Sigmoid colon (tissue), 7 donors: ENCODE data around the gene SEC14L3. TPM values are rescaled to one million over a fixed set of nuclear protein-coding genes. Genes with fewer than 3 reads are reported as not detected.

ENCODE experiments used
- DNase-seq: peaks from one replicate; pipeline ENCODE4 v3.0.0-alpha.2; 2019
- H3K27ac ChIP-seq, 4 donors: fragments of 200-600 bp; sonication (generic); one replicate each; pipeline ENCODE4 v1.5.1; 2016 to 2019; ENCODE audit warnings: mild to moderate bottlenecking in 1 of 4
- H3K27me3 ChIP-seq, 3 donors: fragments of 200-600 bp; sonication (generic); one replicate each; pipeline ENCODE4 v1.5.1; 2019; ENCODE audit warnings: mild to moderate bottlenecking in 1 of 3
- H3K36me3 ChIP-seq, 4 donors: fragments of 200-600 bp; sonication (generic); one replicate each; pipeline ENCODE4 v1.5.1; 2016 to 2019
- H3K4me1 ChIP-seq, 4 donors: fragments of 200-600 bp; sonication (generic); one replicate each; pipeline ENCODE4 v1.5.1; 2017 to 2019
- H3K4me3 ChIP-seq, 4 donors: fragments of 200-600 bp; sonication (generic); one replicate each; pipeline ENCODE4 v1.5.1; 2017 to 2019; ENCODE audit warnings: mild to moderate bottlenecking in 2 of 4, moderate library complexity in 1 of 4
- H3K9me3 ChIP-seq, 4 donors: fragments of 200-600 bp in 3 of 4; sonication (generic) in 3 of 4; one replicate each; pipeline versions ENCODE4 v1.5.1 to v1.6.1; 2013 to 2019
- CTCF ChIP-seq, 4 experiments: fragments of 450-650 bp in 3 of 4; fragments of 200-600 bp in 1 of 4; IDR thresholded peaks; one replicate each; pipeline ENCODE4 v1.5.1; 2016 to 2019; ENCODE audit warnings: antibody characterized with exemption in 4 of 4, mild to moderate bottlenecking in 3 of 4, moderate library complexity in 2 of 4
- EP300 ChIP-seq, 4 donors: sonication (generic); formaldehyde crosslinking; IDR thresholded peaks; one replicate each; pipeline ENCODE4 v1.6.1; 2017; ENCODE audit warnings: antibody characterized with exemption in 4 of 4
- POLR2A ChIP-seq, 2 donors: fragments of 450-650 bp; IDR thresholded peaks; one replicate each; pipeline ENCODE4 v1.6.1; 2016; ENCODE audit warnings: antibody characterized with exemption in 2 of 2, mild to moderate bottlenecking in 2 of 2, moderate library complexity in 2 of 2
- POLR2AphosphoS5 ChIP-seq, 4 donors: sonication (generic); formaldehyde crosslinking; IDR thresholded peaks; one replicate each; pipeline ENCODE4 v1.6.1; 2017; ENCODE audit warnings: antibody characterized with exemption in 4 of 4
- WGBS, 2 donors: extraction: QIAGEN DNeasy Blood & Tissue Kit; methylation state at CpG; one replicate each; pipeline ENCODE4 v1.1.7; 2013; 5-methylcytosine and 5-hydroxymethylcytosine counted together
- intact Hi-C: fragments of 100-400 bp; cut with DNase I; formaldehyde crosslinking; loops from one replicate; pipeline ENCODE4 v1.15.1; 2023
- polyA plus RNA-seq, 3 donors: library from polyadenylated mRNA; stranded (reverse); fragments of 200-250 nt; gene quantifications; one replicate each; pipeline ENCODE4 v1.2.3, GENCODE V29; 2013
- small RNA-seq, 3 donors: library from RNA; depleted of rRNA; stranded (forward); fragments of <200 nt; gene quantifications; one replicate each; pipeline ENCODE3, GENCODE V24; 2016
- total RNA-seq, 4 donors: library from RNA; depleted of rRNA; stranded (reverse); fragments of >200 nt; gene quantifications; one replicate each; pipeline ENCODE4 v1.1.0, GENCODE V29; 2016
- donor health status: healthy with polysubstance abuse.
- donor health status: Bipolar disorder and iron deficiency.
- donor health status: healthy.

The SEC14L3 gene
- total and polyA plus RNA-seq, 7 donors: 0.23 TPM; not detected in 6

GRCh38 chr22:30413001-30413400 is 58.8 kb downstream of the SEC14L3 start:
- no peak for TF ChIP-seq EP300 (IDR thresholded peaks at IDR 0.05)
- no peak for TF ChIP-seq CTCF (IDR thresholded peaks at IDR 0.05)
- TF ChIP-seq POLR2A (IDR thresholded peaks at IDR 0.05): no peak
- no peak for TF ChIP-seq POLR2AphosphoS5 (IDR thresholded peaks at IDR 0.05)
- 93 to 95% methylated on average over 4 of the region's 4 CpGs for WGBS, 2 donors
- DNase-seq: no peak
- H3K4me3 ChIP-seq: no peak overlapping the region
- H3K36me3 ChIP-seq: peaks cover 2 to 84% (median 23%) of the 10 kb centered on the region in 4 donors
- intact Hi-C loops: no loop called here
- H3K4me1 ChIP-seq: no peaks in the 10 kb centered on the region
- H3K9me3 ChIP-seq: no peaks in the 10 kb centered on the region
- H3K27me3 ChIP-seq: no peaks in the 10 kb centered on the region
- H3K27ac ChIP-seq: no peak overlapping the region

GRCh38 chr22:30411780-30412179 is 60.0 kb downstream of the SEC14L3 start:
- intact Hi-C loops: no loop called here
- peaks cover 0 to 84% (median 20%) of the 10 kb centered on the region in 4 donors for H3K36me3 ChIP-seq
- no peak for TF ChIP-seq CTCF (IDR thresholded peaks at IDR 0.05)
- no peak for TF ChIP-seq POLR2AphosphoS5 (IDR thresholded peaks at IDR 0.05)
- TF ChIP-seq POLR2A (IDR thresholded peaks at IDR 0.05): no peak
- TF ChIP-seq EP300 (IDR thresholded peaks at IDR 0.05): no peak
- 47 to 76% methylated on average over 3 of the region's 3 CpGs for WGBS, 2 donors
- no peak overlapping the region for H3K4me3 ChIP-seq
- no peak overlapping the region for H3K27ac ChIP-seq
- no peaks in the 10 kb centered on the region for H3K27me3 ChIP-seq
- DNase-seq: no peak
- H3K9me3 ChIP-seq: no peaks in the 10 kb centered on the region
- no peaks in the 10 kb centered on the region for H3K4me1 ChIP-seq

Small RNA genes lying within 50 kb of the gene (small RNA-seq; reads per million reads assigned to genes)
- 0 reads per million in 3 donors for gene AC004832.3
- gene RNU6-564P: 0 reads per million in 3 donors

Other genes starting within 250 kb of the SEC14L3 start
- 1 to 10 TPM in 1 of 4 donors, under 1 TPM in 3; 0.28 to 5.8 (median 0.34) TPM for gene LIF, start 225.3 kb downstream of the SEC14L3 start, total RNA-seq
- 10 to 100 TPM in 1 of 3 donors, 1 to 10 TPM in 2; 1.6 to 10.3 (median 1.8) TPM for gene LIF, start 225.3 kb downstream of the SEC14L3 start, polyA plus RNA-seq
- gene OSM, start 205.2 kb downstream of the SEC14L3 start, total RNA-seq: 10 to 100 TPM in 1 of 4 donors, 1 to 10 TPM in 1, under 1 TPM in 2; 0.71 to 12.8 (median 3.5) TPM
- gene OSM, start 205.2 kb downstream of the SEC14L3 start, polyA plus RNA-seq: 1 to 10 TPM in 2 of 3 donors, under 1 TPM in 1; 0.60 to 9.9 (median 1.5) TPM
- 10 to 100 TPM in 2 of 4 donors, 1 to 10 TPM in 2; 5.3 to 15.0 (median 10.8) TPM for gene CASTOR1, start 182.5 kb downstream of the SEC14L3 start, total RNA-seq
- gene CASTOR1, start 182.5 kb downstream of the SEC14L3 start, polyA plus RNA-seq: 1 to 10 TPM in 2 of 3 donors, not detected in 1; 6.4 to 8.4 TPM
- gene TBC1D10A, start 145.1 kb downstream of the SEC14L3 start, total RNA-seq: 10 to 100 TPM; 12.5 to 31.0 (median 26.8) TPM
- 10 to 100 TPM; 28.8 to 35.4 (median 29.1) TPM for gene TBC1D10A, start 145.1 kb downstream of the SEC14L3 start, polyA plus RNA-seq
- 10 to 100 TPM; 24.2 to 61.5 (median 33.5) TPM for gene SF3A1, start 115.1 kb downstream of the SEC14L3 start, total RNA-seq
- 10 to 100 TPM; 17.4 to 41.2 (median 21.3) TPM for gene SF3A1, start 115.1 kb downstream of the SEC14L3 start, polyA plus RNA-seq
- gene CCDC157, start 115.0 kb downstream of the SEC14L3 start, total RNA-seq: 1 to 10 TPM in 3 of 4 donors, under 1 TPM in 1; 0.83 to 2.0 (median 1.7) TPM
- 1 to 10 TPM; 1.2 to 1.8 (median 1.6) TPM for gene CCDC157, start 115.0 kb downstream of the SEC14L3 start, polyA plus RNA-seq
- gene RNF215, start 84.6 kb downstream of the SEC14L3 start, total RNA-seq: 10 to 100 TPM; 12.2 to 21.6 (median 13.0) TPM
- gene RNF215, start 84.6 kb downstream of the SEC14L3 start, polyA plus RNA-seq: 1 to 10 TPM in 2 of 3 donors, under 1 TPM in 1; 0.92 to 7.1 (median 1.8) TPM
- 10 to 100 TPM in 2 of 4 donors, 1 to 10 TPM in 2; 4.7 to 12.1 (median 7.8) TPM for gene SEC14L2, start 75.0 kb downstream of the SEC14L3 start, total RNA-seq
- 1 to 10 TPM; 2.4 to 6.3 (median 5.5) TPM for gene SEC14L2, start 75.0 kb downstream of the SEC14L3 start, polyA plus RNA-seq
- gene MTFP1, start 46.2 kb downstream of the SEC14L3 start, total RNA-seq: 1 to 10 TPM; 2.9 to 7.1 (median 4.8) TPM
- 10 to 100 TPM; 21.0 to 38.5 (median 31.2) TPM for gene MTFP1, start 46.2 kb downstream of the SEC14L3 start, polyA plus RNA-seq
- gene SEC14L4, start 33.7 kb upstream of the SEC14L3 start, total RNA-seq: not detected
- under 1 TPM in 1 of 3 donors, not detected in 2; 0.04 TPM for gene SEC14L4, start 33.7 kb upstream of the SEC14L3 start, polyA plus RNA-seq
- 1 to 10 TPM in 1 of 4 donors, under 1 TPM in 2, not detected in 1; 0.41 to 4.3 (median 0.83) TPM for gene SEC14L6, start 74.7 kb upstream of the SEC14L3 start, total RNA-seq
- under 1 TPM in 1 of 3 donors, not detected in 2; 0.10 TPM for gene SEC14L6, start 74.7 kb upstream of the SEC14L3 start, polyA plus RNA-seq
- gene GAL3ST1, start 102.6 kb upstream of the SEC14L3 start, total RNA-seq: 1 to 10 TPM in 2 of 4 donors, under 1 TPM in 2; 0.68 to 2.8 (median 1.5) TPM
- gene GAL3ST1, start 102.6 kb upstream of the SEC14L3 start, polyA plus RNA-seq: 10 to 100 TPM in 1 of 3 donors, 1 to 10 TPM in 2; 3.6 to 10.2 (median 5.8) TPM
- gene PES1, start 119.9 kb upstream of the SEC14L3 start, total RNA-seq: 10 to 100 TPM; 33.2 to 48.1 (median 43.1) TPM
- 10 to 100 TPM; 25.0 to 64.8 (median 33.0) TPM for gene PES1, start 119.9 kb upstream of the SEC14L3 start, polyA plus RNA-seq
- 10 to 100 TPM; 23.5 to 45.7 (median 25.5) TPM for gene TCN2, start 135.2 kb upstream of the SEC14L3 start, total RNA-seq
- 10 to 100 TPM in 2 of 3 donors, 1 to 10 TPM in 1; 8.4 to 28.7 (median 17.1) TPM for gene TCN2, start 135.2 kb upstream of the SEC14L3 start, polyA plus RNA-seq
- gene SLC35E4, start 163.8 kb upstream of the SEC14L3 start, total RNA-seq: 1 to 10 TPM; 5.0 to 7.7 (median 6.4) TPM
- gene SLC35E4, start 163.8 kb upstream of the SEC14L3 start, polyA plus RNA-seq: 1 to 10 TPM; 1.2 to 4.0 (median 2.1) TPM
- 1 to 10 TPM; 4.1 to 8.3 (median 4.2) TPM for gene DUSP18, start 195.9 kb upstream of the SEC14L3 start, total RNA-seq
- gene DUSP18, start 195.9 kb upstream of the SEC14L3 start, polyA plus RNA-seq: 1 to 10 TPM; 2.4 to 7.0 (median 3.2) TPM
- 1 to 10 TPM; 1.4 to 3.0 (median 2.1) TPM for gene OSBP2, start 222.9 kb upstream of the SEC14L3 start, total RNA-seq
- 1 to 10 TPM; 1.2 to 1.6 (median 1.5) TPM for gene OSBP2, start 222.9 kb upstream of the SEC14L3 start, polyA plus RNA-seq